HepG2 (cell line): ENCODE data around the gene ZNF282. TPM values are rescaled to one million over a fixed set of nuclear protein-coding genes. Genes with fewer than 3 reads are reported as not detected.
A peak's percentile ranks its signal among the peaks of the same experiment; 100 is the strongest.

Source experiments
- ASH2L ChIP-seq: fragments of 300-600, 200-600 bp; sonication (generic); IDR thresholded peaks from 2 replicates; pipeline ENCODE4 v1.7.0; 2017; ENCODE audit warnings: low read depth, mild to moderate bottlenecking, moderate library complexity, mixed read lengths, low read length; ENCODE audit not compliant: insufficient read length
- CHCHD3 ChIP-seq: sonication (generic); formaldehyde crosslinking; IDR thresholded peaks from 2 replicates; pipeline ENCODE4 v1.8.0; 2022; ENCODE audit warnings: mild to moderate bottlenecking, missing genetic modification reagents, moderate library complexity
- E2F5 ChIP-seq: sonication (generic); formaldehyde crosslinking; conservative IDR thresholded peaks from 2 replicates; pipeline ENCODE4 v1.4.0; 2020; ENCODE audit warnings: missing genetic modification reagents
- EP300 ChIP-seq, 3 experiments: sonication (generic) in 1 of 3; formaldehyde crosslinking in 1 of 3; IDR thresholded peaks; 2 replicates each; pipeline versions ENCODE4 v1.5.1 to v1.6.1; 2011 to 2020; ENCODE audit warnings: low read depth in 2 of 3, low read length in 2 of 3, borderline replicate concordance in 1 of 3, improper control_type of control experiment in 1 of 3, mild to moderate bottlenecking in 1 of 3, missing genetic modification reagents in 1 of 3, moderate library complexity in 1 of 3
- FOXA3 ChIP-seq: IDR thresholded peaks from 2 replicates; pipeline ENCODE4 v1.6.1; 2016; ENCODE audit warnings: missing genetic modification reagents, missing compliant biosample characterization
- IKZF4 ChIP-seq: sonication (generic); formaldehyde crosslinking; IDR thresholded peaks from 2 replicates; pipeline ENCODE4 v1.5.1; 2020; ENCODE audit warnings: borderline replicate concordance, mild to moderate bottlenecking, low read depth, missing genetic modification reagents; ENCODE audit errors: not compliant biosample characterization
- MAFG ChIP-seq: sonication (generic); formaldehyde crosslinking; IDR thresholded peaks from 2 replicates; pipeline ENCODE4 v1.5.1; 2020; ENCODE audit warnings: mild to moderate bottlenecking, missing genetic modification reagents
- MEIS2 ChIP-seq: sonication (generic); formaldehyde crosslinking; IDR thresholded peaks from 2 replicates; pipeline ENCODE4 v1.9.0; 2021; ENCODE audit warnings: mild to moderate bottlenecking, missing genetic modification reagents
- MTERF4 ChIP-seq: sonication (generic); formaldehyde crosslinking; IDR thresholded peaks from 2 replicates; pipeline ENCODE4 v1.8.0; 2023; ENCODE audit warnings: mild to moderate bottlenecking, missing genetic modification reagents
- NFKB2 ChIP-seq: sonication (generic); formaldehyde crosslinking; IDR thresholded peaks from 2 replicates; pipeline ENCODE4 v1.4.0; 2020; ENCODE audit warnings: missing genetic modification reagents, borderline replicate concordance
- NR2C2 ChIP-seq: sonication (generic); formaldehyde crosslinking; IDR thresholded peaks from 2 replicates; pipeline ENCODE4 v1.4.0; 2020; ENCODE audit warnings: missing genetic modification reagents, mild to moderate bottlenecking, moderate library complexity, borderline replicate concordance
- NR2F6 ChIP-seq, 2 experiments: IDR thresholded peaks; 2 replicates each; pipeline ENCODE4 v1.6.1; 2016; ENCODE audit warnings: antibody characterized with exemption in 1 of 2, mild to moderate bottlenecking in 1 of 2
- TAF15 ChIP-seq: fragments of 200-400 bp; formaldehyde crosslinking; IDR thresholded peaks from one replicate; pipeline ENCODE4 v1.6.1; 2018; ENCODE audit warnings: mild to moderate bottlenecking, low read depth, low read length; ENCODE audit not compliant: poor library complexity, severe bottlenecking
- TBP ChIP-seq: sonication (generic); formaldehyde crosslinking; IDR thresholded peaks from 2 replicates; pipeline ENCODE4 v1.5.0; 2020; ENCODE audit warnings: missing genetic modification reagents
- TOPORS ChIP-seq: sonication (generic); formaldehyde crosslinking; IDR thresholded peaks from 2 replicates; pipeline ENCODE4 v1.8.0; 2023; ENCODE audit warnings: mild to moderate bottlenecking, missing genetic modification reagents
- ZBTB43 ChIP-seq: sonication (generic); formaldehyde crosslinking; conservative IDR thresholded peaks from 2 replicates; pipeline ENCODE4 v1.4.0; 2020; ENCODE audit warnings: missing genetic modification reagents
- ZNF17 ChIP-seq: sonication (generic); formaldehyde crosslinking; IDR thresholded peaks from 2 replicates; pipeline ENCODE4 v1.5.0; 2020; ENCODE audit warnings: mild to moderate bottlenecking, missing genetic modification reagents
- ZNF609 ChIP-seq: sonication (generic); formaldehyde crosslinking; IDR thresholded peaks from 2 replicates; pipeline ENCODE4 v1.4.0; 2020; ENCODE audit warnings: mild to moderate bottlenecking, missing genetic modification reagents, borderline replicate concordance
- ZNF720 ChIP-seq: sonication (generic); formaldehyde crosslinking; IDR thresholded peaks from 2 replicates; pipeline ENCODE4 v1.4.0; 2020; ENCODE audit warnings: missing genetic modification reagents
- polyA plus RNA-seq, 8 experiments: library from polyadenylated mRNA; depleted of rRNA in 3 of 8; stranded (reverse) in 7 of 8; unstranded in 1 of 8; fragments of >200 nt; fragmentation: Illumina TruSeq in 4 of 8; extraction: Trizol in 4 of 8; gene quantifications; 2 replicates each; pipeline versions ENCODE4 v1.2.1 to v1.2.3, GENCODE V29; 2011 to 2016; ENCODE audit warnings: low read depth in 4 of 8, missing spikeins in 1 of 8, mixed read lengths in 1 of 8; ENCODE audit not compliant: insufficient read depth in 1 of 8
- total RNA-seq, 5 experiments: library from RNA; depleted of rRNA; stranded (reverse); fragments of >200 nt; fragmentation: Illumina TruSeq; extraction: Trizol; gene quantifications; 2 replicates each; pipeline ENCODE4 v1.2.3, GENCODE V29; 2016; ENCODE audit warnings: low read depth in 1 of 5

Gene ZNF282
- total and polyA plus RNA-seq, 2 of the 13 experiments (the other 11 are each of a cell fraction or from before 2014, with no cell fraction given): 9.1 to 20.9 TPM

- TF ChIP-seq ZNF609 (CRISPR knock-in tag) (no peak; the same call in 1 of the 2 replicates), MEIS2 (CRISPR knock-in tag) (no peak), TAF15 (peak; percentile 85), TBP (no peak; the same call in 1 of the 2 replicates), TOPORS (no peak), CHCHD3 (CRISPR knock-in tag) (peak; percentile 83), ZNF720 (CRISPR knock-in tag) (no peak), NFKB2 (CRISPR knock-in tag) (peak; percentile 79; the same call in 1 of the 2 replicates), FOXA3 (CRISPR knock-in tag) (peak; percentile 75), NR2F6 (IDR thresholded peaks at IDR 0.05) (no peak), NR2F6 (CRISPR knock-in tag; IDR thresholded peaks at IDR 0.05) (peak; percentile 69), ZNF17 (CRISPR knock-in tag) (no peak), ZBTB43 (CRISPR knock-in tag) (no peak), MAFG (CRISPR knock-in tag) (no peak), IKZF4 (CRISPR knock-in tag) (no peak), E2F5 (CRISPR knock-in tag) (no peak), EP300 (IDR thresholded peaks at IDR 0.05; ENCODE audit: low read depth in 2 of 2, low read length in 2 of 2) (peak in 1 of 2 experiments; percentile 10; a peak in 1 of 4 replicates), EP300 (CRISPR knock-in tag; IDR thresholded peaks at IDR 0.05; ENCODE audit: borderline replicate concordance) (peak; percentile 40; the same call in 1 of the 2 replicates), MTERF4 (CRISPR knock-in tag) (peak; percentile 84), ASH2L (peak; percentile 98), NR2C2 (CRISPR knock-in tag) (peak; percentile 92)
Observed at GRCh38 chr7:149239345-149240143, 44.2 kb downstream of the ZNF282 start, which contains the start of gene ZNF212 (continued).
